PC-9 (cell line): Measurements from ENCODE around the gene CA6.

Source experiments
- EZH2 ChIP-seq: fragments of 200-600 bp; sonication (generic); IDR thresholded peaks from 2 replicates; pipeline ENCODE4 v1.8.0; 2017; ENCODE audit warnings: antibody characterized with exemption, low read depth
- TF ChIP-seq, protein P1 (sequence below): fragments of 200-600 bp; sonication (generic); conservative IDR thresholded peaks from 2 replicates; pipeline ENCODE4 v1.6.1; 2017; ENCODE audit warnings: mixed run types, antibody characterized with exemption, mild to moderate bottlenecking, moderate library complexity

DNA sequence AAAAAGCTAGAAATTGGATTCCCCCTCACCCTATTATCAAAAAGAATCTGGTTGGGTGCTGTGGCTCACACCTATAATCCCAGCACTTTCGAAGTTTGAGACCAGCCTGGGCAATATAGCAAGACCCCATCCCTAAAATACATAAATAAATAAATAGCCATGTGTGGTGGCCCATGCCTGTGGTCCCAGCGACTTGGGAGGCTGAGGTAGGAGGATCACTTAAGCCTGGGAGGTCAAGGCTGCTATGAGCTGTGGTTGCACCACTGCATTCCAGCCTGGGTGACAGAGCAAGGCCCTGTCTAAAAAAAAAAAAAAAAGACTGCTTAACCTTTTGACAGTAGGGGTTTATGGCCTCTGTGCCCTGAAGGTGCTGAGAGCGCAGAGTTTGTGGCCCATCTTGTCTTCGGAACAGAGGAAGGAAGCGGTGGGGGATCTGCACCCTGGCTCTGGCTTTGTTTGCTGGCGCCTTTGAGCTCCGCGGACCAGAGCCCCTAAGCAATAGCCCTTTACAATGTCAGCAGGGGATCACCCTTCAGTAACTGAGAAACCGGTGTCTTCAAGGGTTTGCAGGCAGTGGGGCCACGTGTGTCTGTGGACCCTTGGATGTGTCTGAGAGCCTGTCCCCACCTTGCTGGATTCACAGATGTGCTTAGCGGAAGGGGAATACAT is 58.5 kb downstream of the CA6 start:
- TF ChIP-seq, protein P1, sequence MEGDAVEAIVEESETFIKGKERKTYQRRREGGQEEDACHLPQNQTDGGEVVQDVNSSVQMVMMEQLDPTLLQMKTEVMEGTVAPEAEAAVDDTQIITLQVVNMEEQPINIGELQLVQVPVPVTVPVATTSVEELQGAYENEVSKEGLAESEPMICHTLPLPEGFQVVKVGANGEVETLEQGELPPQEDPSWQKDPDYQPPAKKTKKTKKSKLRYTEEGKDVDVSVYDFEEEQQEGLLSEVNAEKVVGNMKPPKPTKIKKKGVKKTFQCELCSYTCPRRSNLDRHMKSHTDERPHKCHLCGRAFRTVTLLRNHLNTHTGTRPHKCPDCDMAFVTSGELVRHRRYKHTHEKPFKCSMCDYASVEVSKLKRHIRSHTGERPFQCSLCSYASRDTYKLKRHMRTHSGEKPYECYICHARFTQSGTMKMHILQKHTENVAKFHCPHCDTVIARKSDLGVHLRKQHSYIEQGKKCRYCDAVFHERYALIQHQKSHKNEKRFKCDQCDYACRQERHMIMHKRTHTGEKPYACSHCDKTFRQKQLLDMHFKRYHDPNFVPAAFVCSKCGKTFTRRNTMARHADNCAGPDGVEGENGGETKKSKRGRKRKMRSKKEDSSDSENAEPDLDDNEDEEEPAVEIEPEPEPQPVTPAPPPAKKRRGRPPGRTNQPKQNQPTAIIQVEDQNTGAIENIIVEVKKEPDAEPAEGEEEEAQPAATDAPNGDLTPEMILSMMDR: no peak
- TF ChIP-seq EZH2: no peak
